Endometrial microvascular endothelial cells (primary cell): ENCODE results near the gene ADORA2B. TPM values are rescaled to one million over a fixed set of nuclear protein-coding genes. Genes with fewer than 3 reads are reported as not detected.

Source experiments
- in situ Hi-C: cut with HindIII; loops from 2 replicates; pipeline ENCODE4 v1.10.0; 2017; ENCODE audit warnings: low sequenced_read_pairs, low pct_unique_long_range_greater_than_20kb; ENCODE audit errors: inconsistent ontology term
- total RNA-seq: library from RNA; depleted of rRNA; stranded (reverse); fragments of >200 nt; gene quantifications from one replicate; pipeline ENCODE4 v1.2.3, GENCODE V29; 2015; ENCODE audit errors: inconsistent ontology term

The ADORA2B gene
- total RNA-seq, 1 donor from 2014 or later = 47.8 TPM

DNA sequence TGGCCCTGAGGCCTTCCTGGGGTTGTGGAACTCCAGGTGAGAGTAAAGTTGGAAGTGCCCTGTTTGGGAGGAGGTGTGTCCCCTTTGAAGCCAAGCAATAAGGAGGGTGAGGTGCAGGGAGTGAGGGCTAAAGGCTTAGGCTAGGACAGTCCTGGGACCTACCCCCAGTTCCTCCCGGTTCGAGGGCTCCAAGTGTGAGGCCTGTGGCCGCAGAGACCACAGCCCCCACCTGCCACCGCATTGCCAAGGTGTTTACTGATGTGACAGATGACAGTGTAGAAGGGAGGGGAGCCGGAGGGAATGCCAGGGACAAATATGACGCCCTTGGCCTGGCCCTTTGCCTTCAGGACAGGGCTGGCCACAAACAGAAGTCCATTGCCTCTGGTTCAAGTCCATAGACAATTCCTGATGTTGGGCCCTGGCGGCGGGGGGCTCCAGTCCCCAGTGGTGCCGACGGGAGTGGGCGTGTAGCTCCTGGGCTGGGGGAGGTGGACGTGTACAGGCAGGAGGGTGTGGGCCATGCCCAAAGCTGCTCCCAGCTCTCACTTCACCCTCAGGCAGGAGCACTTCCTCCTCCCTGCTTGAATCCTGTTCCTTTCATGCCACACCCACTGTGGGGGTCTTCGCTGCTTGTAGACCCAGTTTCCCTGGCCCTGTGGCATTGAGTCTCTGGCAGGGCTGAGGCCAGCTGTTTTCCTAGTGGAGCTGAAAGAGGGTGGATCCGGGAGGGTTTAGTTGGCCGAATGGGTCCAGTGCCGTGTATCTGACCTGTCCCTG lies 3.2 kb downstream of the ADORA2B start:
- in situ Hi-C loops = no loop called here

DNA sequence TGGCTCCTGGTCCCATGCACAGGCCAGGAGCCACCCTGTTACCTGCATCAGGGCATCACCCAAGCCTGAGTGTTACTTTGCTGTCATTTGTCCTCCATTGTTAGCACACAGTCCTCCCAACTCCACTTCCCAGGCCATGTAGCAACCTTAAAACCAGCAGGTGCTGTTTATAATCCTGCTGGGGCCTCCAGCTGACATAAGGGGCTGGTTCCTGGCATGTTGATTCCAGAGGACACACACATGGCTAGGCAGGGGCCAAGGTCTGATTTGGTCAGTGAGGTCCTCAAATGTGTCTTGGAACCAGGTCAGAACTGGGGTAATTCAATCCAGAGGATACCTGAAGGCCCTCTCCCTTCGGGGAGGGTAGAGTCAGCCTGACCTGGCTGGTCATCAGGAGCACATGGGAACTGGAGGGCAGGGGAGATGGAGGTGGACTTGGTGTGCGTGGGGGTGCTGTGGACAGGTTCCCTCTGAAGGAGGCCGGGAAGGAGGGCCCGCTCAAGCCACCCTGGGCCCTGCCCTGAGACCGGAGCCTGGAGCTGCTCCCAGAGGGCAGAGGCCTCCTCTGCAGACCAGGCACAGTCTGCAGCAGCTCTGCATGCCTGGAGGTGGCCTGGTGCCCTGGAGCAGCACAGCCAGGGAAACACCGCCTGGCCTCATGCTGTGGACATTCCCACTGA lies 6.6 kb downstream of the ADORA2B start:
- in situ Hi-C loops = no loop called here

DNA sequence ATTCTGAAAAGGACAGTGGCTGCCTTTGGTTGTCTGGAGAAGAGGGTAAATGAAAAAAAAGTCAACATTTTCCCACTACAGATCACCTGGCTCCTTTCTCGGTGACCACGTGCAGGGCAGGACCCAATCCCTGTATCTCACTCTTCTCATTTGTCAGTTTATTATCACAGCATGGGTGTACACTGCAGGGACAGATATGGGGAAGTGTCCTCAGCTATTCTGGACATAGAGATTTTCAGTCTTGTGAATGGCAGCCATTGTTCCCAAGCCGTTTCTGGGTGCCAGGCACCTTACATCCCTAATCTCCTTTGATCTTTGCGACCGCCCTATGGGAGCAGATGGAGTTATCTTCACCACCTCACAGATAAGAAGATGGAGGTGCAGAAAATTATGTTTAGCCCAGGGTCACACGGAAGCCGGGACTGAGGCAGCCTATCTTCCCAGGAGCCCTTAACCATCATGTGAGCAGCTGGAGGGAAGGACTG lies 7.2 kb downstream of the ADORA2B start:
- in situ Hi-C loops = no loop called here

DNA sequence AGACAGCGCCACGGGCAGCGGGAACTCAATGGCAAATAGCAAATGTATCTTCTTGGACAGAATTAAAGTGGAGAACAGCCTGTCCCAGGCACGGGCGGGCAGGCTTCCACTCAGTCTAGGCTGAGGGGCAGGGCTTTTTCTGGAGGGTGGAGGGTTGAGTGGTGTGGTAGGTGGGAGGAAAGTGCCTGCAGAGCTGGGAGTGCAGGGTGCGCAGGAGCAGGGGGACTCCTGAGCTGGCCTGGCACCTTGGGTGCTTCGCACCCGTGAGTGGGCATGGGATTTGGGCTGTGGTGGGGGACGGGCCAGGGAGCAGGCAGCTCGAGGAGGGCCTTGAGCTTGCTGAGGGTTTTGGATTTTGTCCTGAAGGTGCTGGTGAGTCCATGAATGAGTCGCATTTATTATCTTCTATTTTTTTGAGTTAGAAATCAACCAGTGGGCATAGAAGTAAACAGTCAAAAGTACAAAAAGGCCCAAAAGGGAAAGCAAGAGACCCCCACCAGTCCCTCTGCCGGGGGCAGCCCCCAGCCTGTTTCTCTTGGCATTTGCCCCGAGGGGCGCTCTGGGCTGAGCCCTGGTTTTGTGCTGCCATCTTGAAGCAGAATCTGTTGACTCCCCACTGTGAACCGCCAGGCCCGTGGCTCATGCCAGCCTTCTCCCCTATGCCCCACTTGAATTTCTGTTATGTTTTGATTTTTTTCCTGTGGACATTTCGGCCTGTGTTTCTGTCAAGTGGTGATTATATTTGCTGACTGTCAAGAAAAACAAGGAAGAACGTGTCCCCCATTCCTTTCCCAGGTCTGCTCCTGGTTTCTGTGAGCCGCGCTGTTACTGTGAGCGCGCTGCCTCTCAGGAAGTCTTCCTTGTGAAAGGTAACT lies 8.2 kb downstream of the ADORA2B start:
- in situ Hi-C loops = no loop called here

DNA sequence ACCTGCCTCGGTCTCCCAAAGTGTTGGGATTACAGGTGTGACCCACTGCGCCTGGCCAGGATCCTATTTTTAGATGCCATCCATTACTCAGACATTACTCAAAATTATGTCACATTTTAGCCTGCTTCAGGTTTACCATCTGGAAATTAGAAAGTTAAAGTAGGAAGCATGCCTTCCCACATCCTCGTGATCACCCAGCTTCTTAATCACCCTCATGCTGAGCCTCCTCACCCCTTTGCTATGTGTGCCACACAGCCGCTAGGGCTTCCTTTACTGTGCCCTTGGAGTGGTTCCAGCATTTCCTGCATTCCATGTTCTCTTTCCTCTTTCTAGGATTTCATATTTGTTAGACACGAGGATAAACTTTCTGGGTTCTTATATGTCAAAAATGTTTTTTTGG lies 9.3 kb downstream of the ADORA2B start:
- in situ Hi-C loops = no loop called here

DNA sequence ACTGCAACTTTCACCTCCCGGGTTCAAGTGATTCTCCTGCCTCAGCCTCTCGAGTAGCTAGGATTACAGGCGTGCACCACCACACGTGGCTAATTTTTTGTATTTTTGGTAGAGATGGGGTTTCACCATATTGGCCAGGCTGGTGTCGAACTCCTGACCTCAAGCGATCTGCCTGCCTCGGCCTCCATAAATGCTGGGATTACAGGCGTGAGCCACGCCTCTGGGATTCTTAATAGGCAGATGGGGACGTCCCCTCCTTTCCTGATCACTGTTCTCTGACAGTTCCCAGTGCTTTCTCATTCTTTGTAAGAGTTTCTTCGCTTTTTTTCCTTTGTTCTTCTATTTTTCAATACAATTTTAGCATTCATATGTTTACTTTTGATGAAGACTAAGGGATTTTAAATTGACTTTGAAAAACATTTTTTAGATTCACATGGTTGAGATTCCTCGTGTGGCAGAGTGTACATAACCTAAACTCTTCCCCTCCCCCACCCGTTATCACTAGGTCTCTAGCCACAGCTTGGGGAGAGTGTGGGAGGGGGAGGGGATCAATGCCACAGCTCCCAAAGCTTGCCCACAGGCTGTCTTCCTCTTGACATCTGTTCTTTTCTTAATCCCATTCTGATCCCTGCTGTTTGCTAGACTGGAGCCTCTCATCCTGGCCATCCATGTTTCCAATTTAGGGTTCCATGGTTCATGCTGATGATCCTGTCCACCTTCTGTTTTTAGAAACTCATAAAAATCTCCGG lies 11.0 kb downstream of the ADORA2B start:
- in situ Hi-C loops = no loop called here

DNA sequence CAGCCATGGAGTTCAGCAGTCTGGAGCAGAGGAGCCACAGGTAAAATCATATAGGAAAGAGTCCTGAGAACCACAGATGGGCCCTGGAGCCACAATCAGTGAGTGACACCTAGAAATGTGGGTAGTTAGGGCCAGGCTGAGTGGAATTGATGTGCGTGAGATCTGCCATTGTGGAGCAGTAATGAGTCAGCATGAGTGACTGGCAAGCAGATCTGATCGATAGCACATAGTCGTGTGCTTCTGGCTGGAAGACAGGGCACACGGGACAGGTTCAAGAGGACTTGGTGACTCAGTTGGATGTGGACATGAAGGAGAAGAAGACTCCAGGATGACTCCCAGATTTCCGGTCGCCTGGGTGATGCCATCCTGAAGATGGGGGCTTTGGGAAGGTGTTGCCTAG lies 12.3 kb downstream of the ADORA2B start:
- in situ Hi-C loops = no loop called here

DNA sequence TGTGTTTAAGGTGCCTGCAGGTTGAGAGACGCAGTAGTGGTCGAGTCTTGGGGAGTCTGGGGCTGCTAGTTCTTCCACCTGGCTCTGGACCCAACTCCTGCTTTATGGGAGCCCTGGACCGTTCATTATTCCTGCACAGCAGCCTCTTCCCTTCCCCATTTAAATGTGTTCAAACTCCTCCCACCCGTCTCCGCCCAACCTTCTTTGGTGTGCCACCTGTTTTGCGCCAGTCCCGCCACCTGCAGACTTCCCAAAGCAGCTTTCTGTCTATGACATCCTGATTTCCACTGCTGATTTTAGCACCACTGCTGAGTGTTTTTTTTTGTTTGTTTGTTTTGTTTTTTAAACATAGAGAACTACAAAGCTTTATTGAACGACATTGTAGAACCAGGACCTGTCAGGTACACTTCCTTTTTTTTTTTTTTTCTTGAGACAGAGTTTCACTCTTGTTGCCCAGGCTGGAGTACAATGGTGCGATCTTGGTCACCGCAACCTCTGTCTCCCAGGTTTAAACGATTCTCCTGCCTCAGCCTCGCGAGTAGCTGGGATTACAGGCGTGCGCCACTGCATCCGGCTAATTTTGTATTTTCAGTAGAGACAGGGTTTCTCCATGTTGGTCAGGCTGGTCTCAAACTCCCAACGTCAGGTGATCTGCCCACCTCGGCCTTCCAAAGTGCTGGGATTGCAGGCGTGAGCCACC lies 12.8 kb downstream of the ADORA2B start:
- in situ Hi-C loops = no loop called here

DNA sequence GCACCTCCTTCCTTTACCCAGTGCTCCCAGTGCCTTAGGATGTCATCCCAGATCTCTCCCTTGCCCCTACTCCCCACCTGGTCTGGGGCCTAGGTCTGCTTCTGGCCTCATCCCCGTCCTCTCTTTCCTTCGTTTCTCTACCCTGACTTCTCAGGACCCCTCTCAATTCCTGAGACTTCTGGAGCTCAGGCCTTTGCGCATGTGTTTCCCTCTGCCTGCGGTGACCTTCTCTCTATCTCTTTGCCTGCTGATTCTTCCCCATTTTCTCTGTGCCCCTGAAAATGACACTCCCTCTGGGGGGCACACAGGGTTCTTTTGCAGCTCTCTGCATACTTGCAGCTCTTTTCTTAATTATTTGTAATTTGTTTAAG lies 13.5 kb downstream of the ADORA2B start:
- in situ Hi-C loops = no loop called here

DNA sequence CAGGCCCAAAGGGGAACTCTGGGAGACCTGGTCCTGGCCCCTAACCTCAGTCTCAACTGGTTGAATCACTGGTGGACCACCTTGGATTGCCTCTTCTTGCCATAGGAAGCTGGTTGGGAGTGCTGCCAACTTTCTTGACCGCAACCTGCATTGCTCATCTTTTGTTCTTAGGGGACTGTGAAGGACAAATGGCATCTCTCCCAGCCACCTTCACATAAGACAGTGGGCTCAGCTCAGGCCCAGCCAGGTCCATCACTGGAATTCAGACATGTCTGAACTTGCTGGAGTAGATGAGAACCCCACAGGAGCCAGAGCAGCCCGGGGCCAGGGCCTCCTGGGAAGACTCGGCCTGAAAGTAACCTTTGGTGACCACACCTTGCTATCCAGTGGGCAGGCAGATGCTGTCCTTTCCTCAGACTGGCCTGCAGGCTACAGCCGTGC lies 18.8 kb downstream of the ADORA2B start:
- in situ Hi-C loops = no loop called here

DNA sequence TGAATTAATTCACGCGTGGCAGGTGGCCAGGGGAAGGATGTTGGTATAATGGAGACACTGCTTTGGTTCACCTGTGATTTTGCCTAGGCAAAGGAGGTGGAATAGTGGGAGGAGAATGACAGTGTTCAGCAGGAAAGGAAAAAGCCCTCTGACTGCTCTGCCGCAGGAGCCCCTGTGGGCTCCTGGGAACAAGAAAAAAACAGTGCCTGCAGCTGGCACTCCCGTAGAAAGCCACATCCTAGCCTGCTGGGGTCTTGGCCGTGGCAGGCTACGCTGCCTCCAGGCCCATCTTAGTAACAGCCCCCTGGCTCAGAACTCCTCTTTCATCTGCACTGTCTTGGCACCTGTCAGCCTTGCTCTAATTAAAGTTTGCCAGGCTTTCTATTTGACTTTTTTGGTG lies 20.6 kb downstream of the ADORA2B start:
- in situ Hi-C loops = no loop called here

DNA sequence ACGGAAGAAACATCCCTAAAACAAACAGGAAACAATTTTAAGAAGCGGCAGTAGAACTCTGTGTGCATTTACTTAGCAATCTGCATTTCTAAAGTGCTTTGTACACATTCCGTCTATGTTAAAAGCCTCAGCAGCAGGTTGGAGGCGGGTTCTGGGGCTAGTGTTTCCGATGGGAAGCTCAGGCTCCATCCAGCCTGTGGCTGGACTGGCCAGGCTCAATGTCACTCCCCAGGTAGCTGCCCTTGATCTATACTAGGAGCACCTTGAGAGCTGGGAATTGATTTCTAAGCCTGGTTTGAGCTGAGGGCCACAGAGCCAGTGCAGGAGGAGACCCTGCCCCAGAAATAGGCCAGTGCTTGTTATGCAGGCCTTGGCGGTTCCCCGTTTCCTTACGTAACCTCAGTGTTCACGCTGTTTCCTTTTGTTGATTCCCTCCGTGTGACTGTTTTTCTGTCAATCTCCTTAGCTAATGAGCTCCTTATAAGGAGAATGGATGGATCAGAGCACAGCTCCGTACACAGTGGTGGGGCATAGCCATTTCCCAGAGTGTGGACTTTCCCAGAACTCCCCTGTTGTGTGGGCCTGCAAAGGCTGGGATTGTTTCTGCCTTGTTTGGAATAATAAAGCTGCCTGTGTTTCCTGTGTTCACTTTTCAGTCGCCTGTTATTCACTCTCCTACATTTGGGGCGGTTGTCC lies 21.4 kb downstream of the ADORA2B start:
- in situ Hi-C loops = no loop called here

DNA sequence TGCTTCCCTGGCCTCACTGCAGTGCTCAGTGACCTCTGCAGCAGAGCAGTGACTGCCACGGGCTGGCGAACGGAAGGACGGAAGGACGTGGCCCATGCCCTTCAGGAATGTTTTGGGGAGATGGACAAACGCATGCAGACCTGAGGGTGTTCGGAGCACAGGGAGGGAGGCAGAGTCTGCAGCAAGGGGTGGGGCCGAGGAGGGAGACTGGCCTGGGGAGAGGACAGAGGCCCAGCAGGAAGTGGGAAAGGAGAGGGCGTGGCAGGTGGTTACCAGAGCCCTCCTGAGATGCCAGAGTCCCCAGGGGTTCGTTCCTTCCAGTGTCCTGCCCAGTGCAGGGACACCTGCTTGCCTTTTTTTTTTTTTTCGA lies 21.9 kb downstream of the ADORA2B start:
- in situ Hi-C loops = no loop called here

DNA sequence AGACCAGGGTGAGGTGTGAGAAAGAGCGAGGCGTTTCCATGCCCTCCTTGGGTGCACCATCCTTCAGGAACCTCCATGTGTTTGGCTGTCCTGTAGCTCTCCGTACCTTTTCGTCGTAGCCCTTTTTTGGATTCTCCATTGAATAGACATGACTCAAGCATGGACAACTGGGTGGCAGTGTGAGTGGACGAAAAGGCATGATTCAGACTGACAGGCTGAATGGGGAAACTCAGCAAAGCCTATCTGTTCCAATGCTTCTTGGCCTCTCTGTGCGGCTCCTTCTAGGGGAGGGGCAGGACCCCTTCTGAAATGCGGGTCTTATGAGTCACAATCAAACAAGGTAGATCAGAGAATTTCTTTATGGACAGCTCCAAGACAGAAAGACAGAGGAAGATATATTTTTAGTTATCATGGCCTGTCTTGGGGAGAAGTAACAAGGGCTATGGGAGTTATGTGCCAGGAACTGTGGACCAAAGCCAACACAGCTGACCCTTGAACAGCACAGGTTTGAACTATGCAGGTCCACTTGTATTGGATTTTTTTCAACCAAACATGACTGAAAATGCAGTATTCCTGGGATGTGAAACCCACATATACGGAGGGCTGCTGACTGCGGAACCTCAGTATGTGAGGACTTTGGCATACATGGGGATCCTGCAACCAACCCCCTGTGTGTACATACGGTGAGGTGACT lies 22.9 kb downstream of the ADORA2B start:
- in situ Hi-C loops = no loop called here

DNA sequence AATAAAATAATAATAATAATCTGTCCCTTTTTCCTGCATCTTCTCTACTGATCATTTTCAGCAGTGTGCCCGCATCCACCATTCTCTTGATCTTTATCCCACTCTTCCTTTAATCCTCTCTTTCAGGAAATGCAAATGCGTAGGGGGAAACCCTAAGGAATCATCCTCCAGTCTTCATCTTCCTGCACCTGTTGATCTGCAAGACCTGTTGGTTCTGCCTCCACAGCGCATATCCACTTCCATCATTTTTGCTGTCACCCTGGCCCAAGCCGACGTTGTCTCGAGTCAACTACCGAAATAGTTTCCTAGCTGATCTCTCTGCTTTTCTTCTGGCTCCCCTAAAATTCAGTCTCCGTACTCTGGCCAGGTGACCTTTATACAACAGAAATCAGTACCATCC lies 24.5 kb downstream of the ADORA2B start:
- in situ Hi-C loops = no loop called here

DNA sequence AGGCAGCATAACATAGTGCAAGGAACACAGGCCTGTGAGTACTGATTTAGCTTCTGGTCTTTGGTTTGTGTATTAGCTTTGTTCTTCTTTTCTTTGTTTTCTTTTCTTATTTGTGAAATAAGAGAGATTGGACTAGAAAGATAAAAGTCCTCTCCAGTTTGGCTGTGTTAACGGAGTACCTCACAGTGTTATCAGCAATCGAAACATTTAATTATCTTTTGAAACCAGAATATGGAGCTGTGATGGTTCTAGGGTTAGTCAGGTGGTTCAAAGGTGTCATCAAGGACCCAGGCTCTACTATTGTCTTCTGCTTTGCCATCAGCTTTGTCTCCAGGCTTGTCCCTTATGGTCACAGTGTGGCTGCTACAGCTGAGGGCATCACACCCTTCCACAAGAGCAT lies 25.6 kb downstream of the ADORA2B start:
- in situ Hi-C loops = no loop called here

DNA sequence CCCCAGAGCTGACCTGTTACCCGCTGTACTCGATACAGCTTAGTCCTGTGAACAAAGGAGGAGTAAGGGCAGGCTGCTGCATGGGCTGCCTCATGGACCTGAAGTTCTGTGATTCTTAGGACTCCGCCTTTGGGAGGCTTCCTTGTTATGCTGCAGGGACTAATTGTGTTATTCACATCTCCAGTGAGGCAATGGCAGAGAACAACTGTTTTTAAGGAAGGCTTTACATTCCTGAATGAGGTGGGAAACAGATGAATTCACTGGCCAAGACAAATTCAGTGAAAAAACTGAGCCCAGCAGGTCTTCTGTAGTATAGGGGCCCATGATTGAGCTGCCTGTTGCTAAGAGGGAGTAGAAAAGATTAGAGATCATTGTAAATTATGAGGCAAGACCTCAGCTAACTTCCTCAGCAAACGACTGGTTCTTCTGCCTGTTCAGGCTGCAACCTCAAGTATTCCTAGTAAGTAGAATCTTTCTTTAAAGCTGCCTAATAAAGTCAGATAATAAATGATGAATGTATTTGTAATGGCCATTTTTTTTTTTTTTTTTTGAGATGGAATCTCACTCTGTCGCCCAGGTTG lies 26.3 kb downstream of the ADORA2B start:
- in situ Hi-C loops = no loop called here
